ENCODE measurements around the gene ATXN7L2. TPM values are rescaled to one million over a fixed set of nuclear protein-coding genes. Genes with fewer than 3 reads are reported as not detected.

ATXN7L2 gene
- total RNA-seq, 1 experiment from 2014 or later, result 7.3 TPM

- BruUV-seq (replicated peaks), result no TSS peak
- H3K36me3 Mint-ChIP-seq (ENCODE audit: insufficient read depth, unreplicated experiment), result no peaks in the 10 kb centered on the region
- ChIA-PET CTCF (no interaction called here), POLR2A (no interaction called here)
- DNase-seq (ENCODE audit: unreplicated experiment), result no peak
- no peak within 1 kb of the TSS for H3K4me3 Mint-ChIP-seq (ENCODE audit: unreplicated experiment)
- no peak for TF ChIP-seq CTCF (IDR thresholded peaks at IDR 0.05; ENCODE audit: unreplicated experiment)
- H3K9me3 Mint-ChIP-seq (ENCODE audit: unreplicated experiment), result no peaks in the 10 kb centered on the region
- H3K27me3 Mint-ChIP-seq (ENCODE audit: insufficient read depth, unreplicated experiment), result peaks cover 95% of the 10 kb centered on the region
- intact Hi-C loops (cut with micrococcal nuclease), result no loop called here
- no peaks in the 10 kb centered on the region for H3K4me1 Mint-ChIP-seq (ENCODE audit: insufficient read depth, unreplicated experiment)
- H3K27ac Mint-ChIP-seq (ENCODE audit: low read depth, unreplicated experiment), result no peak within 1 kb of the TSS
These were observed 17.0 kb upstream of the ATXN7L2 start, which contains the start of gene SYPL2 for GRCh38 chr1:109466452-109467300. SYPL2 (plus strand) TSS chr1:109466546; CDS start chr1:109466844, 298 bp downstream.

- ChIA-PET POLR2A (no interaction called here), CTCF (interaction anchor here (2.5 kb wide), 1 partner anchor 65 kb away, joined by 8 read pairs; no protein-coding TSS in a partner anchor)
- no peak overlapping the region for H3K27ac Mint-ChIP-seq (ENCODE audit: low read depth, unreplicated experiment)
- H3K4me3 Mint-ChIP-seq (ENCODE audit: unreplicated experiment), result no peak overlapping the region
- no peaks in the 10 kb centered on the region for H3K36me3 Mint-ChIP-seq (ENCODE audit: insufficient read depth, unreplicated experiment)
- no TSS peak for BruUV-seq (replicated peaks)
- H3K4me1 Mint-ChIP-seq (ENCODE audit: insufficient read depth, unreplicated experiment), result no peaks in the 10 kb centered on the region
- no peaks in the 10 kb centered on the region for H3K9me3 Mint-ChIP-seq (ENCODE audit: unreplicated experiment)
- intact Hi-C loops (cut with micrococcal nuclease), result no loop called here
- peaks cover 95% of the 10 kb centered on the region for H3K27me3 Mint-ChIP-seq (ENCODE audit: insufficient read depth, unreplicated experiment)
- no peak for DNase-seq (ENCODE audit: unreplicated experiment)
- TF ChIP-seq CTCF (IDR thresholded peaks at IDR 0.05; ENCODE audit: unreplicated experiment), result no peak
These were observed 16.4 kb upstream of the ATXN7L2 start for GRCh38 chr1:109467301-109467777.

- Mint-ChIP-seq H3K27ac (ENCODE audit: low read depth, unreplicated experiment) (no peak overlapping the region), H3K9me3 (ENCODE audit: unreplicated experiment) (no peaks in the 10 kb centered on the region), H3K36me3 (ENCODE audit: insufficient read depth, unreplicated experiment) (no peaks in the 10 kb centered on the region), H3K27me3 (ENCODE audit: insufficient read depth, unreplicated experiment) (peaks cover 95% of the 10 kb centered on the region), H3K4me3 (ENCODE audit: unreplicated experiment) (no peak overlapping the region), H3K4me1 (ENCODE audit: insufficient read depth, unreplicated experiment) (no peaks in the 10 kb centered on the region)
- CTCF ChIA-PET, result interaction anchor here (1.3 to 2.5 kb wide), 2 partner anchors 22 to 64 kb away, joined by 3 to 8 read pairs; no protein-coding TSS in a partner anchor
- POLR2A ChIA-PET, result interaction anchor here (0.5 to 1.5 kb wide), 2 partner anchors 13 to 16 kb away, joined by 3 to 5 read pairs; no protein-coding TSS in a partner anchor
- no peak for TF ChIP-seq CTCF (IDR thresholded peaks at IDR 0.05; ENCODE audit: unreplicated experiment)
- DNase-seq (ENCODE audit: unreplicated experiment), result no peak
- BruUV-seq (replicated peaks), result no TSS peak
- intact Hi-C loops (cut with micrococcal nuclease), result no loop called here
These were observed 15.6 kb upstream of the ATXN7L2 start for GRCh38 chr1:109468061-109468460.

GRCh38 chr1:109468903-109469302, 14.8 kb upstream of the ATXN7L2 start:
- TF ChIP-seq CTCF (IDR thresholded peaks at IDR 0.05; ENCODE audit: unreplicated experiment), result no peak
- H3K4me1 Mint-ChIP-seq (ENCODE audit: insufficient read depth, unreplicated experiment), result no peaks in the 10 kb centered on the region
- intact Hi-C loops (cut with micrococcal nuclease), result no loop called here
- H3K27me3 Mint-ChIP-seq (ENCODE audit: insufficient read depth, unreplicated experiment), result peaks cover 95% of the 10 kb centered on the region
- no TSS peak for BruUV-seq (replicated peaks)
- no peaks in the 10 kb centered on the region for H3K9me3 Mint-ChIP-seq (ENCODE audit: unreplicated experiment)
- no peak for DNase-seq (ENCODE audit: unreplicated experiment)
- no peaks in the 10 kb centered on the region for H3K36me3 Mint-ChIP-seq (ENCODE audit: insufficient read depth, unreplicated experiment)
- POLR2A ChIA-PET, result interaction anchor here (0.7 to 1.5 kb wide), 4 partner anchors 9 to 258 kb away, joined by 3 to 6 read pairs (median 4); no protein-coding TSS in a partner anchor
- no peak overlapping the region for H3K4me3 Mint-ChIP-seq (ENCODE audit: unreplicated experiment)
- CTCF ChIA-PET, result interaction anchor here (0.7 to 2.5 kb wide), 3 partner anchors 21 to 696 kb away, joined by 3 to 8 read pairs (median 3); no protein-coding TSS in a partner anchor
- H3K27ac Mint-ChIP-seq (ENCODE audit: low read depth, unreplicated experiment), result no peak overlapping the region

All from MCF 10A (cell line).